NCI-H2196 treated with DMSO at 0.1 percent for 48 hours (cell line): ENCODE data around the gene LRRC56.

Experiments used
- DNase-seq: peaks from one replicate; lab custom pipeline; 2025; ENCODE audit not compliant: unreplicated experiment; lab: John Stamatoyannopoulos, UW

LRRC56 gene, protein sequence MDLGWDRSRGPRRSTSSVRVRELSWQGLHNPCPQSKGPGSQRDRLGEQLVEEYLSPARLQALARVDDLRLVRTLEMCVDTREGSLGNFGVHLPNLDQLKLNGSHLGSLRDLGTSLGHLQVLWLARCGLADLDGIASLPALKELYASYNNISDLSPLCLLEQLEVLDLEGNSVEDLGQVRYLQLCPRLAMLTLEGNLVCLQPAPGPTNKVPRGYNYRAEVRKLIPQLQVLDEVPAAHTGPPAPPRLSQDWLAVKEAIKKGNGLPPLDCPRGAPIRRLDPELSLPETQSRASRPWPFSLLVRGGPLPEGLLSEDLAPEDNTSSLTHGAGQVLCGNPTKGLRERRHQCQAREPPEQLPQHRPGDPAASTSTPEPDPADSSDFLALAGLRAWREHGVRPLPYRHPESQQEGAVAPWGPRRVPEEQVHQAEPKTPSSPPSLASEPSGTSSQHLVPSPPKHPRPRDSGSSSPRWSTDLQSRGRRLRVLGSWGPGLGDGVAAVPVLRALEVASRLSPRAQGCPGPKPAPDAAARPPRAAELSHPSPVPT

DNA sequence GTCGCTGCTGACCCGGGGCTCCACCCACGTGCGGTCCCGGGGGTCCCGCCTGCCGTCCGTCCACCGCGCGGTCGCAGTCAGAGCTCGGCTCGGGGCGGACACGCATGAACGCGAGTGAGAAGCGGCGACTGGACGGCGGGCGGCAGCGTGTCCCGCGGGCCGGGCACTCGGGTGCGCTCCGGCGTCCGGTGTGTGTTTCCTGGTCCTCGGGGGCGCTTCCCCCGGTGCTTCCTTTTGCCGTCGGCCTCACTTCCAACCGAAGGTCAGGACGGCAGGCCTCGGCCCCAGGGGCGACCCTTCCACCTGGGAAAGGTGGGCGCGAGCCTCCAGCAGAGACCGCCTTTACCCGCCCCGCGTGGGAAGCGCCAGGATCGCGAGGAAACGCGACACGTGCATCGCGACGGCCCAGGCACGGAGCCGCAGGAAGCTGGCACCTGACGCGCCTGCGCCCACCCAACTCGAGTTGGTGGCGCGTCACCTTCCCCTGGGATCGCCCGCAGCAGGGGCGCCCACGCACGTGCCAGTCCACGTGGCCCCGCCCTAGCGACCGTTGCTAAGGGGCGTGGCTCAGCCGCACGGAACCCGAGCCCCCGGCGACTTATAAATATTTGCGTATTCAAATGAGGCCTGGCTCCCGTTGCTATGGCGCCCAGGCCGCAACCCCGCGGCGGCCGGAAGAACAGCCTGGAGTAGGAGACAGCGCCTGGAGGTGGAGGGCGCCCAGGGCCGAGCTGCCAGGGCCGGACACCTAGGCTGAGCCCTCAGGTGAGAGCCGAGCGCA is at the start of gene LRRC56:
Gene LRRC56, plus strand, starts transcription at position 687 of the 781 bp plus-strand sequence. CDS start 3,158 bp downstream, outside the sequence.
- peak; percentile 72 for DNase-seq

GRCh38 chr11:487571-488021 is 49.7 kb upstream of the LRRC56 start:
- no peak for DNase-seq

GRCh38 chr11:488062-488461 is 49.3 kb upstream of the LRRC56 start:
- no peak for DNase-seq

DNA sequence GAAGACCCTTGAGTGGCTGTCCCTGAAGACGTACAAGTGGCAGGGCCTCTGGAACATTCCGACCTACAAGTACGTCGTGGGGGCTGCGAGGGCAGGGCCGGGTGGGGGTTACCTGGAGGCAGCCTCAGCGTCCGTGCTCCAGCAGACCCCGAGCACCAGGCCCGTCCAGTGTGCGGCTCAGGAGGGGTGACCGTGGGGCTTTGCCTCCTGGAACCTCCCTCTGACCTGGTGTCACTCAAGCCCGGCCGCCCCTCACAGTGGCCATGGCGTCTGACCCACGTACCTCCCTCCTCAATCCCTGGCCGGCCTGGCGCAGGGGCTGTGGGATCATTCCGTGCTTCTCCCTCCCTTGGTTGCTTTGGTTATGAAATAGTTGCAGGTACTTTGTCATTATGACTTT is 48.7 kb upstream of the LRRC56 start:
- DNase-seq, result no peak

DNA sequence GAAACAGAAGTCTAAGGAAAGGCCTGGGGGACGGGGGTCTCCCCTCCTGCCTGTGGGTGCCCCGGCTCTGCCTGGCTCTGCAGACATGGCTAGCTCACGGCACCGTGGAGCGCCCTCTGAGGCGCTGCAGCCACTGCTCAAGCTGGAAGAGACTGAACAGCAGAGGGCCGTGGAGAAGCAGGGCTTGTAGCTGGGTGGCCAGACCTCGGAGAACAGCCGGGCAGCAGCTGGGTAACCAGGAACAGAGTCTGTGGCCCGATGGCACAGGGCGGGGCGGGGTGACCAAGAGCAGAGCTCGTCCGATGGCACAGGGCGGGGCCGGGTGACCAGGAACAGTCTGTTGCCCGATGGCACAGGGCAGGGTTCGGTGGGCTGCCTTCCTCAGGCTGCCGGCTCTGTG is 48.3 kb upstream of the LRRC56 start:
- DNase-seq, result no peak

DNA sequence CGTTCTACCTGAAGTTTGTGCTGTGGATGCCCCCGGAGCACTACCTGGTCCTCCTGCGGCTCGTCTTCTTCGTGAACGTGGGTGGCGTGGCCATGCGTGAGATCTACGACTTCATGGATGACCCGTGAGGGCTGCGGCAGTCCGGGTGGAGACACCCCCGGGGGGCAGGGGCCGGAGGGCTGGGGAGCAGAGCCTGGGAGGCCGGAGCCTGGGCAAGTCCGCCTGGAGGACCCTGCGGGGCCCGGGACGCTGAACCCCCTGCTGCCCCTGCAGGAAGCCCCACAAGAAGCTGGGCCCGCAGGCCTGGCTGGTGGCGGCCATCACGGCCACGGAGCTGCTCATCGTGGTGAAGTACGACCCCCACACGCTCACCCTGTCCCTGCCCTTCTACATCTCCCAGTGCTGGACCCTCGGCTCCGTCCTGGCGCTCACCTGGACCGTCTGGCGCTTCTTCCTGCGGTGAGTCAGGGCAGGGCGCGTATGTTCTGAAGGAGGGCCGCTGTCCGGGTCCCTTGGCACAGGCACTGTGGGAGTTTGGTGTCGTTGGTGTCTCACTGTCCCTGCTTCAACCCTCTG is 47.6 kb upstream of the LRRC56 start:
- no peak for DNase-seq

DNA sequence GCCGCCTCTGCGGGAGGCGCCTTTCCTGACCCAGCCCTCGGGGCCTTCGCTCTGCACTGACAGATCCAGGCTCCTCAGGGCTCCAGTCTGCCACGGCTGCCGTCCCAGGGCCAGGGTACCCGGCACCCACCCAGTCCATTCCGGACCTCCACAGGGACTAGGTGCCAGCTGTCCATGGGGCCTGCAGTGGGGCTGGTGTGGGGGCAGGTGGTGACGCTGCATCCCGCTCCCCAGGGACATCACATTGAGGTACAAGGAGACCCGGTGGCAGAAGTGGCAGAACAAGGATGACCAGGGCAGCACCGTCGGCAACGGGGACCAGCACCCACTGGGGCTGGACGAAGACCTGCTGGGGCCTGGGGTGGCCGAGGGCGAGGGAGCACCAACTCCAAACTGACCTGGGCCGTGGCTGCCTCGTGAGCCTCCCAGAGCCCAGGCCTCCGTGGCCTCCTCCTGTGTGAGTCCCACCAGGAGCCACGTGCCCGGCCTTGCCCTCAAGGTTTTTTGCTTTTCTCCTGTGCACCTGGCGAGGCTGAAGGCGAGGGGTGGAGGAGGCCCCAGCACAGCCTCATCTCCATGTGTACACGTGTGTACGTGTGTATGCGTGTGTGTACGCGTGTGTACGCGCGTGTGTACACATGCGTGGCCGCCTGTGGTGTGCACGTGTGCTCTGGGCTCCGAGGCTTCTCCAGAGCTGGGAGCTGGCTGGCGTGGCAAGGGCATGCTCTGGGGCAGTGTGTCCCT is 47.0 kb upstream of the LRRC56 start:
- DNase-seq, result no peak

DNA sequence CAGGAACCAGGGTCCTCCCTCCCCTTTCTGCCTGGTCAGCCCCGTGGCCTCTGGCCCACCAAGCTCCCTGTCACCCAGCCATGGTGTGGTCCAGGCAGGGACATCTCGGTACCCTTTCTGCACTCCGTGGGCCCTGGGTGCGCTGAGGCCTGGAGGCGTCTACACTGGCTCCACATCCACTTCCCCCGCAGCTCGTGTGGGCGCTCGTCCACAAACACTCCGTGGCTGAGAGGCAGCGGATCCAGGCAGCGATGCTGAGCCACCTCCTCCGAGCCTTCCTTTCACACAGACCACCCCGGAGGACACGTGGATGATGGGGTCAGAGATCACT is 46.4 kb upstream of the LRRC56 start:
- no peak for DNase-seq

DNA sequence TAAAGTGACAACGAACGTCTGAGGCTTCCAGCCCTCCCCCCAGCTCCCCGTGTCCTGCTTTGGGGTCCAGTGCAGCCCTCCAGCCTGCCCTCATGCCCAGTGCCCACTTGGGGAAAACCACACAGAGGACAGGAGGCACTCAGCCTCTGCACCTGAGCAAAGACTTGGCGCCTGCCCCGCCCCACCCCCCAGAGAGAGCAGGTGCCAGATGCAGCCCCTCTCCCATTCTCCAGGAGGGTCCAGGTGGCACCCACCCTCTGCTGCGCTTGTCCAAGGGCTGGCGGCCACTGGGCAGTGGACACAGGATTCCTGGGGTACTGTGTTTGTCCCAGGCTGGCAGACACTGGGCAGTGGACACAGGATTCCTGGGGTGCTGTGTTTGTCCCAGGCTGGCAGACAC is 46.0 kb upstream of the LRRC56 start:
- no peak for DNase-seq

GRCh38 chr11:492427-493226 is 44.7 kb upstream of the LRRC56 start:
- no peak for DNase-seq

DNA sequence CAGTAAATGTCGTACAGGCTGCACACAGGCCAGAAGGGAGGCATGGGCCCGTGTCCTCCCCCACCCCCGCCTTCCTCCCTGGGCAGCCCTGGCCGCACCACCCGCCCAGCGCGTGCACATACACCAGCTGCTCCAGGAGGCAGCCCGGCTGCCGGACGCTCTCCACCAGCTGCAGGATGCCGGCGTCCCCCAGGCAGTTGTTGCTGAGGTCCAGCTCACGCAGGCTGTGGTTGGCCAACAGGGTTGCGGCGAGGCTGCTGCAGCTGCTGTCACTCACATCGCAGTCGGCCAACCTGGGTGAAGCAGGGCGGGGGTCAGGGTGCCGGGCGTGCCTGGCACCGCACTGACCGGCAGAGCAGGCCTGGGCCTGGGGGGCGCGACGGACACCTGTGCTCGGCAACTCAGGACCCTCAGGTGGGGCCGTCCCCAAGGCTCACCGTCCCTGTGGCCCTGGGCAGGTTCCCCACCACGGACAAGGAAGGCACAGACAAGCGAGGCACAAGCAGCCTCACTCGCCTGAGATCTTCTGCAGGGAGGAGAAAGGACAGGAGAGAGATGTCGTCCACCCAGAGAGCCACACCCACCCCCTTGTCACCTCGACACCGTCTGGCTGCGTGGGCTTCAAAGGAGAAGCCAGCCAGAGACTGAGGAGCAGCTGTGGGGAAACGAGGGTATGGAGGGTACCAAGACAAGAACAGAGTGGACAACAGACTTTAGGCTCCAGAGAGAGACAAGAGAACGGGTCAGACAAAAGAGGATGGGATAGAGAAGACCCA is 42.4 kb upstream of the LRRC56 start:
- no peak for DNase-seq

- DNase-seq, result no peak
These were observed 41.8 kb upstream of the LRRC56 start for GRCh38 chr11:495537-495931.

GRCh38 chr11:496834-497564 is 40.3 kb upstream of the LRRC56 start:
- DNase-seq, result no peak

DNA sequence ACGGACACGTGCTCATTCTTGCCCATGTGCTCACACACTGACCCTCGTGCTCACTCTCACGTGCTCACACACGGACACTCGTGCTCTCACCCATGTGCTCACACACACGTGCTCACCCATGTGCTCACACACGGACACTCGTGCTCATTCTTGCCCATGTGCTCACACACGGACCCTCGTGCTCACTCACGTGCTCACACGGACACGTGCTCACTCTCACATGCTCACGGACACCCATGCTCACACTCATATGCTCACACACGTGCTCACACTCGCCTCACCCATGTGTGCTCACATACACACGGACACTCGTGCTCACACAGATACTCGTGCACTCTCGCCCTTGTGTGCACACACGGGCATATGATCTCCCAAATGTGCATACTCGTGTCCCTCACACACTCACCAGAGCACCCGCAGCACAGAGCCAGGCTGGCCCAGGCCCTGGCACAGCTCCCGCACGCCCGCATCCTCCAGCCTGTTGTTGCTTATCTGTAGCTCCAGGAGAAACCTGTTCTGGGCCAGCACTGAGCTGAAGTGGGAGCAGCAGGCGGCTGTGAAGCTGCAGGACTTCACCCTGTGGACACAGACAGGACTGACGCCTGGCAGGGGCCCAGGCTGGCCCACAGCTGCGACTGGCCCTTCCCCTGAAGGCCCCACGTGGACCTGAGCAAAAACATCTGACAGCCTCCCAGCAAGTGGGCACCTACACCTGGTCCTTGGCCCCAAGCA is 39.6 kb upstream of the LRRC56 start:
- no peak for DNase-seq

DNA sequence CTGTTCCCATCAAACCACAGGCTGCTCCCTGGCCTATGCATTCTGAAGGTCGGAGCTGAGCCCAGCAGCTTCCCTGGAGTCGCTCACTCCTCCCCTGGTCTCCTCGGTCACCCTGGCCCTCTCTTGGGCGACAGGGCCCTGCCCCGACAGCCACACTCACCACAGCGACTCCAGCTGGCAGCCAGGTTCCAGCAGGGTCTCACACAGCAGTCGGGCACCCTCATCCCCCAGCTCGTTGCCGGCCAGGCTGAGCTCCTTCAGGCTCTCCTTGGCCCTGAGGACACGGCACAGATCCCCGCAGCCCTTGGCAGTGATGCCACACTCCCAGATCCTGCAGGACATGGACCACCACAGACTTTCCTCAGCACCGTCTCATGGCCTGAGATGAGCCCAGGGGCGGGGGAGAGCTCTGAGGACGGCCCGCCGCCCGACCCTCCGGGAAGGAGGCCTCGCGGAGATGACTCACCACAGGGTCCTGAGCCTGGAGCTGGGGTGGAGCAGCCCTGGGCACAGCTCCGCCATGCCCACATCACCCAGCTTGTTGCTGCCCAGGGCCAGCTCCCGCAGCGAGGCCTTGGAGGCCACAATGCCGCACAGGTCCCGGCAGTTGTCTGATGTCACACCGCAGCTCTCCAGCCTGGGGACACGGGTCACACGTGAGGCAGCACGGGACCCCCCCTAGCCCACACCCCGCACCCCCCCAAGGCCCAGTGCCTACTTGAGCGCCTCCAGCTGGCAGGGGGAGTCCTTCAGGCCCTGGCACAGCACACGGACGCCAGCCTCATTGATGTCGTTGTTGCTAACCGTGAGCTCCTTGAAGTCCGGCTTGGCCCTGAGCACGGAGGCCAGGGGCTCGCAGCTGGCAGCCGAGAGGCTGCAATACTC is 38.8 kb upstream of the LRRC56 start:
- no peak for DNase-seq

- no peak for DNase-seq
These were observed 37.9 kb upstream of the LRRC56 start for GRCh38 chr11:499201-500076.
